Lung (tissue), 12 donors: ENCODE measurements around the gene GLIS2. TPM values are rescaled to one million over a fixed set of nuclear protein-coding genes. Genes with fewer than 3 reads are reported as not detected.

ENCODE experiments used
- ATAC-seq: fragments of 200-7000 bp; cut with Tn5 transposase; one replicate; pipeline ENCODE4 v1.9.1; 2020; ENCODE audit warnings: moderate number of reproducible peaks; ENCODE audit not compliant: insufficient read depth, low FRiP score
- DNase-seq, 3 donors: peaks; one replicate each; pipeline ENCODE4 v3.0.0-alpha.2; 2013 to 2017
- H3K27ac ChIP-seq, 2 donors: one replicate each; pipeline ENCODE4 v1.5.1; 2013; ENCODE audit warnings: mild to moderate bottlenecking in 2 of 2, moderate library complexity in 2 of 2, control low read depth in 1 of 2, inconsistent platforms in 1 of 2, low read depth in 1 of 2, low read length in 1 of 2
- H3K27me3 ChIP-seq, 3 donors: one replicate each; pipeline ENCODE4 v1.5.1; 2013; ENCODE audit warnings: low read length in 2 of 3; ENCODE audit not compliant: control insufficient read depth in 3 of 3, insufficient read depth in 3 of 3
- H3K36me3 ChIP-seq, 4 donors: one replicate each; pipeline ENCODE4 v1.5.1; 2013; ENCODE audit warnings: low read length in 4 of 4, mild to moderate bottlenecking in 1 of 4, moderate library complexity in 1 of 4; ENCODE audit not compliant: control insufficient read depth in 4 of 4, insufficient read depth in 4 of 4
- H3K4me1 ChIP-seq, 5 donors: one replicate each; pipeline ENCODE4 v1.5.1; 2013; ENCODE audit warnings: low read length in 5 of 5, mild to moderate bottlenecking in 2 of 5, moderate library complexity in 1 of 5; ENCODE audit not compliant: control insufficient read depth in 5 of 5, insufficient read depth in 5 of 5
- H3K4me3 ChIP-seq: one replicate; pipeline ENCODE4 v1.5.1; 2013; ENCODE audit warnings: mild to moderate bottlenecking, control low read depth, moderate library complexity
- H3K9ac ChIP-seq, 2 donors: one replicate each; pipeline ENCODE4 v1.5.1; 2013; ENCODE audit warnings: low read length in 2 of 2, control low read depth in 1 of 2; ENCODE audit not compliant: insufficient read depth in 1 of 2
- H3K9me3 ChIP-seq, 4 donors: one replicate each; pipeline ENCODE4 v1.5.1; 2013; ENCODE audit warnings: low read length in 3 of 4, mild to moderate bottlenecking in 1 of 4, moderate library complexity in 1 of 4; ENCODE audit not compliant: control insufficient read depth in 4 of 4, insufficient read depth in 3 of 4
- WGBS, 2 donors: extraction: QIAGEN DNeasy Blood & Tissue Kit; methylation state at CpG; one replicate each; pipeline ENCODE4 v1.1.7; 2013; 5-methylcytosine and 5-hydroxymethylcytosine counted together
- polyA plus RNA-seq, 2 donors: library from polyadenylated mRNA; stranded (reverse); fragments of 200-250 nt; gene quantifications; one replicate each; pipeline ENCODE4 v1.2.1, GENCODE V29; 2013
- total RNA-seq, 2 donors: library from RNA; depleted of rRNA in 1 of 2; stranded (reverse); fragments of >200 nt in 1 of 2; gene quantifications; one replicate each; pipeline ENCODE4 v1.2.1, GENCODE V29; 2014 to 2021
- TF ChIP-seq, protein P1 (sequence below): IDR thresholded peaks from 2 replicates; pipeline ENCODE4 v1.5.1; 2012; ENCODE audit warnings: mild to moderate bottlenecking; ENCODE audit errors: control extremely low read depth, extremely low read depth
- donor health status: control.
- donor health status: control.
- donor health status: Bipolar disorder and iron deficiency.
- donor health status: healthy.
- donor health status: DM: yes; HTN: yes; CAD: no.

The GLIS2 gene
- total and polyA plus RNA-seq, 4 donors: 8.8 to 25.5 (median 14.9) TPM

- H3K36me3 ChIP-seq: no peaks in the 10 kb centered on the region
- H3K4me1 ChIP-seq: peaks cover 0 to 17% (median 0%) of the 10 kb centered on the region in 5 donors
- H3K9me3 ChIP-seq: no peaks in the 10 kb centered on the region
- H3K27ac ChIP-seq: peak overlapping the region; percentile 89 to 91
- WGBS, 2 donors: 0 to 1% methylated on average over 25 of the region's 25 CpGs
- peak overlapping the region; percentile 37 to 74 for H3K9ac ChIP-seq
- peak; percentile 66 to 70 (median 69) for DNase-seq
- no peaks in the 10 kb centered on the region for H3K27me3 ChIP-seq
- TF ChIP-seq, protein P1, sequence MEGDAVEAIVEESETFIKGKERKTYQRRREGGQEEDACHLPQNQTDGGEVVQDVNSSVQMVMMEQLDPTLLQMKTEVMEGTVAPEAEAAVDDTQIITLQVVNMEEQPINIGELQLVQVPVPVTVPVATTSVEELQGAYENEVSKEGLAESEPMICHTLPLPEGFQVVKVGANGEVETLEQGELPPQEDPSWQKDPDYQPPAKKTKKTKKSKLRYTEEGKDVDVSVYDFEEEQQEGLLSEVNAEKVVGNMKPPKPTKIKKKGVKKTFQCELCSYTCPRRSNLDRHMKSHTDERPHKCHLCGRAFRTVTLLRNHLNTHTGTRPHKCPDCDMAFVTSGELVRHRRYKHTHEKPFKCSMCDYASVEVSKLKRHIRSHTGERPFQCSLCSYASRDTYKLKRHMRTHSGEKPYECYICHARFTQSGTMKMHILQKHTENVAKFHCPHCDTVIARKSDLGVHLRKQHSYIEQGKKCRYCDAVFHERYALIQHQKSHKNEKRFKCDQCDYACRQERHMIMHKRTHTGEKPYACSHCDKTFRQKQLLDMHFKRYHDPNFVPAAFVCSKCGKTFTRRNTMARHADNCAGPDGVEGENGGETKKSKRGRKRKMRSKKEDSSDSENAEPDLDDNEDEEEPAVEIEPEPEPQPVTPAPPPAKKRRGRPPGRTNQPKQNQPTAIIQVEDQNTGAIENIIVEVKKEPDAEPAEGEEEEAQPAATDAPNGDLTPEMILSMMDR: no peak
- peak; percentile 28 for ATAC-seq
- peak overlapping the region; percentile 57 for H3K4me3 ChIP-seq
Observed at GRCh38 chr16:4273858-4274311, 42.0 kb upstream of the GLIS2 start.

- TF ChIP-seq, protein P1: no peak
- Histone ChIP-seq H3K27ac (no peak overlapping the region), H3K4me3 (no peak overlapping the region), H3K27me3 (no peaks in the 10 kb centered on the region), H3K36me3 (no peaks in the 10 kb centered on the region), H3K9me3 (peaks cover 0 to 3% (median 0%) of the 10 kb centered on the region in 4 donors), H3K9ac (no peak overlapping the region), H3K4me1 (peaks cover 0 to 12% (median 0%) of the 10 kb centered on the region in 5 donors)
- ATAC-seq: no peak
- DNase-seq: no peak
- 86 to 93% methylated on average over 6 of the region's 6 CpGs for WGBS, 2 donors
Observed at GRCh38 chr16:4275861-4276260, 40.0 kb upstream of the GLIS2 start.

DNA sequence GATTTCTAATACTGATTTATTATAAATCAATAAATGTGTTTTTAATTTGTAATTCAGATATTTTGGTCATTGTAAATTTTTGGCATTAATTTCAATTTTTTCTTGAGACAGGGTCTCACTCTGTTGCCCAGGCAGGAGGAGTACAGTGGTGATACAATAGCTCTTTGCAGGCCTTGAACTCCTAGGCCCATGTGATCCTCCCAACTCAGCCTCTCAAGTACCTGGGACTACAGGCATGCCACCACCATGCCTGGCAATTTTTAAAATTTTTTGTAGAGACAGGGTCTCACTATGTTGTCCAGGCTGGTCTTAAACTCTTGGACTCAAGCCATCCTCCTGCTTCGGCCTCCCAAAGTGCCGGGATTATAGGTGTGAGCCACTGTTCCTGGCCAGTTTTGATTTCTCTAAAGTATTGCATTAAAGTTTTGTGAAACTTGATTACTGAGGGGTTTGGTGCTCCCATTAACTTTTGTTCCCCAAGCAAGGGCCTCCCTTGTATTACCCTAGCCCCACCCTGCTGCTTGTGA, 37.8 kb upstream of the GLIS2 start:
- Histone ChIP-seq H3K27ac (no peak overlapping the region), H3K9ac (no peak overlapping the region), H3K27me3 (no peaks in the 10 kb centered on the region), H3K9me3 (peaks cover 0 to 4% (median 0%) of the 10 kb centered on the region in 4 donors), H3K4me1 (peaks cover 0 to 6% (median 0%) of the 10 kb centered on the region in 5 donors), H3K4me3 (no peak overlapping the region), H3K36me3 (no peaks in the 10 kb centered on the region)
- no peak for DNase-seq
- ATAC-seq: no peak
- 97 to 100% methylated on average over 2 of the region's 2 CpGs for WGBS, 2 donors
- TF ChIP-seq, protein P1: no peak

DNA sequence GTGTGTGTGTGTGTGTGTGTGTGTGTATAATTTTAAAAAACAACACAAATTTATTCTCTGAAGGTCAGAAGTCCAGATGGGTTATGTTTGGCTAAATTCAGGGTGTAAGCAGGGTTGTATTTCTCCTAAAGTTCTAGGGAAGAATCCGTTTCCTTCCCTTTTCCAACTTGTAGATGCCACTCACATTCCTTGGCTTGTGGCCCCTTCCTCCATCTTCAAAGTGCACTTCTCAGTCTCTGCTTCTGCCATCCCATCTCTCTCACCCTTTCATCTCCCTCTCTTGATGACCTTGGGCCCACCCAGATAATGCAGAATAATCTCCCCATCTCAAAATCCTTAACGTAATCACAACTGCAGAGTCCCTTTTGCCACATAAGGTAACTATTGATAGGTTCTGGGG, 35.2 kb upstream of the GLIS2 start:
- no peaks in the 10 kb centered on the region for H3K4me1 ChIP-seq
- ATAC-seq: no peak
- no peaks in the 10 kb centered on the region for H3K27me3 ChIP-seq
- no peak overlapping the region for H3K4me3 ChIP-seq
- peaks cover 0 to 4% (median 0%) of the 10 kb centered on the region in 4 donors for H3K9me3 ChIP-seq
- no peak overlapping the region for H3K9ac ChIP-seq
- no peaks in the 10 kb centered on the region for H3K36me3 ChIP-seq
- DNase-seq: no peak
- H3K27ac ChIP-seq: no peak overlapping the region
- TF ChIP-seq, protein P1: no peak
- 99 to 100% methylated on average over 2 of the region's 2 CpGs for WGBS, 2 donors
